ENCODE measurements around the gene FBXO31.

GRCh38 chr16:87371261-87371866, 12.2 kb downstream of the FBXO31 start:
- TF ChIP-seq CTCF (IDR thresholded peaks at IDR 0.05; ENCODE audit: borderline replicate concordance, extremely low read depth, low read length, poor library complexity, severe bottlenecking) = no peak
- TF ChIP-seq EZH2 (IDR thresholded peaks at IDR 0.05; ENCODE audit: borderline replicate concordance, low read depth, low read length, severe bottlenecking) = no peak
